HepG2 (cell line): ENCODE data around the gene PRKN. TPM values are rescaled to one million over a fixed set of nuclear protein-coding genes. Genes with fewer than 3 reads are reported as not detected.
A peak's percentile ranks its signal among the peaks of the same experiment; 100 is the strongest.

Experiments
- ATAC-seq: fragments of 200-7000 bp; cut with Tn5 transposase; 3 replicates; pipeline ENCODE4 v1.9.1; 2020; ENCODE audit warnings: mild to moderate bottlenecking, moderate library complexity
- BruUV-seq: library from RNA; stranded (reverse); fragments of 400-500 nt; replicated peaks from 2 replicates; lab custom pipeline; 2021; lab: Mats Ljungman, UMichigan
- CTCF ChIA-PET: fragments of 300-600 bp; formaldehyde crosslinking; extraction: SDS; loops from one replicate; lab custom pipeline; 2021; ENCODE audit warnings: low total read pairs, inconsistent platforms, low intra/inter-chr PET ratio; lab: Yijun Ruan, JAX
- POLR2A ChIA-PET: fragments of 350-600 bp; sonication (Branson Sonifier 250); formaldehyde crosslinking; loops from one replicate; lab custom pipeline; 2020; ENCODE audit warnings: antibody characterized with exemption, inconsistent platforms; lab: Yijun Ruan, JAX
- DNase-seq: peaks from one replicate; pipeline ENCODE4 v3.0.0-alpha.2; 2015; ENCODE audit warnings: low spot score
- FAIRE-seq: peaks from 3 replicates; lab custom pipeline; 2011; peaks lifted over from hg19 to GRCh38; lab: Jason Lieb, UNC
- H2AFZ ChIP-seq: one replicate; pipeline ENCODE4 v1.6.1; 2011; ENCODE audit warnings: low read length, inconsistent platforms
- H3K27ac ChIP-seq: fragments of 300-600 bp; 3 replicates; pipeline ENCODE4 v1.8.0; 2011; ENCODE audit warnings: mixed run types, mild to moderate bottlenecking, mixed read lengths, low read length, inconsistent platforms; ENCODE audit not compliant: insufficient read depth; ENCODE audit errors: extremely low read length
- H3K27me3 ChIP-seq, 2 experiments: fragments of 200-600 bp in 1 of 2; 2 replicates in 1 of 2; 3 replicates in 1 of 2; pipeline versions ENCODE4 v1.6.0 to v1.8.0; 2011; ENCODE audit warnings: low read length in 2 of 2, mild to moderate bottlenecking in 2 of 2, moderate library complexity in 2 of 2, inconsistent platforms in 1 of 2; ENCODE audit not compliant: insufficient read depth in 2 of 2, control insufficient read depth in 1 of 2
- H3K36me3 ChIP-seq, 2 experiments: fragments of 200-600 bp in 1 of 2; replicated peaks in 1 of 2; 2 replicates in 1 of 2; 3 replicates in 1 of 2; pipeline versions ENCODE4 v1.5.1 to v1.8.0; 2011; ENCODE audit warnings: low read length in 2 of 2, inconsistent platforms in 1 of 2; ENCODE audit not compliant: insufficient read depth in 2 of 2, control insufficient read depth in 1 of 2
- H3K4me1 ChIP-seq: 2 replicates; pipeline ENCODE4 v1.5.1; 2012; ENCODE audit warnings: low read length, inconsistent platforms; ENCODE audit not compliant: insufficient read depth
- H3K4me2 ChIP-seq: 2 replicates; pipeline ENCODE4 v1.6.0; 2011; ENCODE audit warnings: low read depth, low read length, inconsistent platforms
- H3K4me3 ChIP-seq, 3 experiments: fragments of 200-600 bp in 1 of 3; sonication (generic), shearing (Covaris generic) in 1 of 3; replicated peaks in 1 of 3; 2 replicates each; pipeline ENCODE4 v1.5.1; 2011 to 2016; ENCODE audit warnings: low read length in 3 of 3, inconsistent platforms in 2 of 3, low read depth in 2 of 3, mild to moderate bottlenecking in 2 of 3, control low read depth in 1 of 3, mixed read lengths in 1 of 3; ENCODE audit not compliant: insufficient read depth in 1 of 3
- H3K79me2 ChIP-seq: one replicate; pipeline ENCODE4 v1.6.1; 2011; ENCODE audit warnings: low read length, inconsistent platforms; ENCODE audit not compliant: insufficient read depth
- H3K9ac ChIP-seq: 2 replicates; pipeline ENCODE4 v1.6.0; 2011; ENCODE audit warnings: mild to moderate bottlenecking, low read depth, low read length, inconsistent platforms; ENCODE audit not compliant: insufficient read depth
- H3K9me3 ChIP-seq: 2 replicates; pipeline ENCODE4 v1.5.1; 2012; ENCODE audit warnings: mild to moderate bottlenecking, low read length
- H4K20me1 ChIP-seq: 2 replicates; pipeline ENCODE4 v1.6.0; 2011; ENCODE audit warnings: inconsistent platforms, mild to moderate bottlenecking, low read length, moderate library complexity; ENCODE audit not compliant: insufficient read depth
- ISX ChIP-seq: sonication (generic); formaldehyde crosslinking; conservative IDR thresholded peaks from 2 replicates; pipeline ENCODE4 v1.5.0; 2020; ENCODE audit warnings: missing genetic modification reagents
- NR0B2 ChIP-seq: sonication (generic); formaldehyde crosslinking; IDR thresholded peaks from 2 replicates; pipeline ENCODE4 v1.4.0; 2020; ENCODE audit warnings: mild to moderate bottlenecking, missing genetic modification reagents
- PAXIP1 ChIP-seq: sonication (generic); formaldehyde crosslinking; conservative IDR thresholded peaks from 2 replicates; pipeline ENCODE4 v1.4.0; 2020; ENCODE audit warnings: mild to moderate bottlenecking, missing genetic modification reagents, moderate library complexity
- RFX1 ChIP-seq: fragments of 450-650 bp; IDR thresholded peaks from 2 replicates; pipeline ENCODE4 v1.6.1; 2017
- RNF2 ChIP-seq: fragments of 450-650 bp; conservative IDR thresholded peaks from 2 replicates; pipeline ENCODE4 v1.6.1; 2016; ENCODE audit warnings: low read depth
- SOX13 ChIP-seq, 3 experiments: fragments of 450-650 bp in 1 of 3; sonication (generic) in 1 of 3; formaldehyde crosslinking in 1 of 3; IDR thresholded peaks in 2 of 3; conservative IDR thresholded peaks in 1 of 3; 2 replicates each; pipeline versions ENCODE4 v1.5.0 to v1.6.1; 2016 to 2020; ENCODE audit warnings: antibody characterized with exemption in 1 of 3, mild to moderate bottlenecking in 1 of 3, missing compliant biosample characterization in 1 of 3, missing genetic modification reagents in 1 of 3, moderate library complexity in 1 of 3
- XRCC5 ChIP-seq: fragments of 200-400 bp; formaldehyde crosslinking; optimal IDR thresholded peaks from 2 replicates; pipeline ENCODE3; 2017; ENCODE audit warnings: mild to moderate bottlenecking, low read length
- ZBTB25 ChIP-seq: IDR thresholded peaks from 2 replicates; pipeline ENCODE4 v1.6.1; 2018; ENCODE audit warnings: missing genetic modification reagents
- ZNF552 ChIP-seq: sonication (generic); formaldehyde crosslinking; IDR thresholded peaks from 2 replicates; pipeline ENCODE4 v1.9.0; 2022; ENCODE audit warnings: missing genetic modification reagents, mild to moderate bottlenecking, borderline replicate concordance
- ZNF687 ChIP-seq: sonication (generic); formaldehyde crosslinking; IDR thresholded peaks from 2 replicates; pipeline ENCODE4 v1.5.1; 2020; ENCODE audit warnings: mild to moderate bottlenecking, missing genetic modification reagents, moderate library complexity
- ZNF782 ChIP-seq: sonication (generic); formaldehyde crosslinking; IDR thresholded peaks from 2 replicates; pipeline ENCODE4 v1.4.0; 2020; ENCODE audit warnings: missing genetic modification reagents, mild to moderate bottlenecking, borderline replicate concordance
- whole genome bisulfite sequencing: methylation state at CpG from one replicate; pipeline ENCODE4 v1.1.6; 2017; ENCODE audit warnings: low lambda C conversion rate; 5-methylcytosine and 5-hydroxymethylcytosine counted together
- in situ Hi-C: cut with HindIII; loops from 2 replicates; pipeline ENCODE4 v1.10.0; 2017; ENCODE audit warnings: low pct_unique_long_range_greater_than_20kb; ENCODE audit not compliant: extremely low pct_ligation_motif_present
- intact Hi-C: fragments of 100-400 bp; cut with micrococcal nuclease; formaldehyde crosslinking; loops from one replicate; pipeline ENCODE4 v1.10.0; 2022; ENCODE audit not compliant: unreplicated experiment
- polyA plus RNA-seq, 8 experiments: library from polyadenylated mRNA; depleted of rRNA in 3 of 8; stranded (reverse) in 7 of 8; unstranded in 1 of 8; fragments of >200 nt; fragmentation: Illumina TruSeq in 4 of 8; extraction: Trizol in 4 of 8; gene quantifications; 2 replicates each; pipeline versions ENCODE4 v1.2.1 to v1.2.3, GENCODE V29; 2011 to 2016; ENCODE audit warnings: low read depth in 4 of 8, missing spikeins in 1 of 8, mixed read lengths in 1 of 8; ENCODE audit not compliant: insufficient read depth in 1 of 8
- total RNA-seq, 5 experiments: library from RNA; depleted of rRNA; stranded (reverse); fragments of >200 nt; fragmentation: Illumina TruSeq; extraction: Trizol; gene quantifications; 2 replicates each; pipeline ENCODE4 v1.2.3, GENCODE V29; 2016; ENCODE audit warnings: low read depth in 1 of 5

PRKN gene
- total and polyA plus RNA-seq, 2 of the 13 experiments (the other 11 are each of a cell fraction or from before 2014, with no cell fraction given) = 0.31 to 0.44 TPM

- TF ChIP-seq ZNF552 (CRISPR knock-in tag) (no peak), ZBTB25 (CRISPR knock-in tag) (no peak), RFX1 (no peak)
Observed at GRCh38 chr6:161840380-161840779, 887.2 kb downstream of the PRKN start (continued).

- Histone ChIP-seq H3K9me3 (no peaks in the 10 kb centered on the region), H3K4me2 (peak overlapping the region; percentile 51), H2AFZ (no peak overlapping the region), H3K4me1 (peaks cover 23% of the 10 kb centered on the region), H3K36me3 (no peaks in the 10 kb centered on the region), H3K27ac (peak overlapping the region; percentile 55), H3K79me2 (no peaks in the 10 kb centered on the region), H3K9ac (no peak overlapping the region), H3K4me3 (peak overlapping the region; percentile 6 to 42 (median 20); a peak in 4 of 6 replicates), H3K27me3 (peaks cover 0 to 6% of the 10 kb centered on the region in 2 experiments; a peak in 2 of 5 replicates), H4K20me1 (no peaks in the 10 kb centered on the region)
- POLR2A ChIA-PET = no interaction called here
- FAIRE-seq = peak; percentile 95
- 14% methylated on average over 14 of the region's 14 CpGs for WGBS
- DNase-seq = peak; percentile 96
- intact Hi-C loops (loop anchor here (1.0 kb wide), 2 partner anchors 84 to 361 kb away; no protein-coding TSS in a partner anchor), in situ Hi-C loops (loop anchor here (25.0 kb wide), 1 partner anchor 899 kb away; the partner anchor contains the start of genes PACRG and PRKN)
- CTCF ChIA-PET = no interaction called here
- ATAC-seq = peak; percentile 95
- no TSS peak for BruUV-seq
- TF ChIP-seq ISX (CRISPR knock-in tag) (no peak), RNF2 (0 out of 2 replicates have a peak, but pooled peaks have one; percentile 24), ZNF687 (CRISPR knock-in tag) (peak; percentile 60), PAXIP1 (peak; percentile 74), XRCC5 (peak; percentile 19), SOX13 (IDR thresholded peaks at IDR 0.05) (no peak), SOX13 (CRISPR knock-in tag; conservative IDR thresholded peaks at IDR 0.05 in 1 of 2, IDR thresholded peaks at IDR 0.05 in 1 of 2) (peak in 1 of 2 experiments; percentile 45; a peak in 1 of 4 replicates), ZNF782 (peak; percentile 21; the same call in 1 of the 2 replicates), NR0B2 (CRISPR knock-in tag) (no peak)
Observed at GRCh38 chr6:161838306-161839035, 889.1 kb downstream of the PRKN start.
